CD4-positive, alpha-beta T cell treated with Interleukin-6 for 4 hours (primary cell): ENCODE data around the gene ACCSL.

Experiments used
- DNase-seq: peaks from one replicate; pipeline ENCODE4 v3.0.0-alpha.2; 2020; ENCODE audit warnings: mixed read lengths

Gene ACCSL

DNA sequence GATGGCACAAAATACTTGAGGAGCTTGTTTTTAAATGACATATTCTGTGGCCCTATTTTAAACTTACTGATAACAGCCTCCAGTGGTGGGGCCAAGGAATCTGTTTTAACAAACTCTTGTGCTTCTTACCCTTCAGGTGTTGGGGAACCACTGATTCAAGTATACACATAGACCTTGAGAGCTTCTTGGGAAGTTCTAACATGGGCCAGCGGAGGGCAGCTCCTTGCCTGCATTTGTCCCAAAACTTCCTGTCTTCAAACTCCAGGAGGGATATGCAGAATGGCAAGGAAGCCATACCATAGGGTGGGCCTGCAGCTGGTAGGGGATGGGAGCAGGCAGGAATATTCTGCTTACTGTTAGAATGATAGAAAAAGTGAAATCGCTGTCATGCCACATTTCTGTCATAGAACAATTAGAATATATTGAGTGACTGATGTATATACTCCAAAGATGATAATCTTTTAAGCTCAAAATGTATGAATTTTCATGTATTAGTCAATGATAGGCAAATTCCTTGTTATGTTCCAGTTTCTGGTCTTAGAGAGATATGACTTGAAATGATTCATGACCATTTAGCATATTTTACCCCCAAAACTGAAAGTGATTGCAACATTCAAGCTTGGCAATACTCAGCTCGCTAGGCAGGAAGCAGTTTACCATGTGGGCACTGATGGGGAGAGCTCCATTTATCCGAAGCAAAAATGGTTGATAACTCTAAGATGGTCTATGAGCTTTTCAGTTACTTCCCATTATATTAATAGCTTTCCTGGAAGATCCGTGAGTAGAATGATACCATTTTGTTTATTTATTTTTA is 56.9 kb downstream of the ACCSL start:
- DNase-seq: no peak

DNA sequence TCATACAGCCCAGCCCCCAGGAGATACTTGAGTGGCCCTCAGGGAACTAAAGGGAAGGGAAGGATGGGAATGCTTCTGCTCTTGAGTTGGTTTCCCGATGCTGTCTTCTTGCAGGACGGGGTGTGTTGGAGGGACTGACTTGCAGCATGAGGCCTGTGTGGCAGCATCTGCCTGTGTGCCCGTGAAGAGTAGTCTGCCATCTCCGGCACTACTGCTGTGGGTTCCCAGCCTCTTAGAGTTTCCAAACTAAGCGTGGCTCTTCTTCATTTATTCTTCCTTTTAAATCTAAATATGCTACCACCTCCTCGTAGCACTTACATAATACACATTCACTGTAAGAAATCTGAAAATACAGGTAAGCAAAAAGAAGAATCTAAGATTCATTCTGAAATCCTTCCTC is 60.5 kb downstream of the ACCSL start:
- no peak for DNase-seq
